ENCODE results near the gene ZNF780A. TPM values are rescaled to one million over a fixed set of nuclear protein-coding genes. Genes with fewer than 3 reads are reported as not detected.

Gene ZNF780A
- total RNA-seq, 4 donors from 2014 or later = 2.2 to 21.1 (median 7.8) TPM

DNA sequence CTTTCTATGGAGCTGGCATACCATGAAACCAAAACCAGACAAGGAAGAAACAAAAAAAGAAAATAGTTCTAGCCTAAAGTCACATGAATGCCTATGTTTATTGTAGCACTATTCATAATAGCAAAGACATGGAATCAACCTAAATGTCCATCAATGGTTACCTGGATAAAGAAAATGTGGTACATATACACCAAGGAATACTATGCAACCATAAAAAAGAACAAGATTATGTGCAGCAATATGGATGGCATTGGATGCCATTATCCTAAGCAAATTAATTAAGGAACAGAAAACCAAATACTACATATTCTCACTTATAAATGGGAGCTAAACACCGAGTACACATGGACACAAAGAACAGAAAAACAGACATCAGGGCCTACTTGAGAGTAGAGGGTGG, 10.5 kb downstream of the ZNF780A start:
- H3K9me3 ChIP-seq = peaks cover 10% of the 10 kb centered on the region

DNA sequence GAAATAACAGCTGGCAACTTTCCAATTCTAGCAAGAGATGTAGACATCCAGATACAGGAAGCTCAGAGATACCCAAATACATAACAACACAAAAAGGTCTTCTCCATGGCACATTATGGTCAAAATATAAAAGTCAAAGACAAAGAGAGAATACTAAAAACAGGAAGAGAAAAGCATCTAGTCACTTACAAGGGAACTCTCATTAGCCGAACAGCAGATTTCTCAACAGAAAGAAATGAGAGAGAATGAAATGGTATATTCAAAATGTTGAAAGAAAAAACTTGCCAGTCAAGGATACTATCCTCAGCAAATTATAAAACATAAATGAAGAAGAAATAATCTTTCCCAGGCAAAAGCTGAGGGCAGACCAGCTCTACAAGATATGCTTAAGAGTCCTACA, 12.4 kb downstream of the ZNF780A start:
- H3K27ac ChIP-seq = no peak overlapping the region
- H3K27me3 ChIP-seq = no peaks in the 10 kb centered on the region
- no peak for DNase-seq (ENCODE audit: low spot score in 2 of 2)
- no peak for TF ChIP-seq POLR2AphosphoS5 (IDR thresholded peaks at IDR 0.05)
- no peak for TF ChIP-seq EP300 (IDR thresholded peaks at IDR 0.05)
- TF ChIP-seq, protein P1, sequence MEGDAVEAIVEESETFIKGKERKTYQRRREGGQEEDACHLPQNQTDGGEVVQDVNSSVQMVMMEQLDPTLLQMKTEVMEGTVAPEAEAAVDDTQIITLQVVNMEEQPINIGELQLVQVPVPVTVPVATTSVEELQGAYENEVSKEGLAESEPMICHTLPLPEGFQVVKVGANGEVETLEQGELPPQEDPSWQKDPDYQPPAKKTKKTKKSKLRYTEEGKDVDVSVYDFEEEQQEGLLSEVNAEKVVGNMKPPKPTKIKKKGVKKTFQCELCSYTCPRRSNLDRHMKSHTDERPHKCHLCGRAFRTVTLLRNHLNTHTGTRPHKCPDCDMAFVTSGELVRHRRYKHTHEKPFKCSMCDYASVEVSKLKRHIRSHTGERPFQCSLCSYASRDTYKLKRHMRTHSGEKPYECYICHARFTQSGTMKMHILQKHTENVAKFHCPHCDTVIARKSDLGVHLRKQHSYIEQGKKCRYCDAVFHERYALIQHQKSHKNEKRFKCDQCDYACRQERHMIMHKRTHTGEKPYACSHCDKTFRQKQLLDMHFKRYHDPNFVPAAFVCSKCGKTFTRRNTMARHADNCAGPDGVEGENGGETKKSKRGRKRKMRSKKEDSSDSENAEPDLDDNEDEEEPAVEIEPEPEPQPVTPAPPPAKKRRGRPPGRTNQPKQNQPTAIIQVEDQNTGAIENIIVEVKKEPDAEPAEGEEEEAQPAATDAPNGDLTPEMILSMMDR (IDR thresholded peaks at IDR 0.05) = no peak
- no peak for TF ChIP-seq POLR2A (IDR thresholded peaks at IDR 0.05)
- H3K4me3 ChIP-seq = no peak overlapping the region
- peaks cover 82% of the 10 kb centered on the region for H3K36me3 ChIP-seq
- WGBS = 100% methylated on average over 1 of the region's 1 CpG
- H3K4me1 ChIP-seq = no peaks in the 10 kb centered on the region
- peaks cover 18% of the 10 kb centered on the region for H3K9me3 ChIP-seq

More for the DNA sequence above, 10.5 kb downstream of the ZNF780A start:
- peaks cover 68% of the 10 kb centered on the region for H3K36me3 ChIP-seq
- H3K27ac ChIP-seq = no peak overlapping the region
- no peak for DNase-seq (ENCODE audit: low spot score in 2 of 2)
- TF ChIP-seq, protein P1 (IDR thresholded peaks at IDR 0.05) = no peak
- TF ChIP-seq POLR2A (IDR thresholded peaks at IDR 0.05) (no peak), POLR2AphosphoS5 (IDR thresholded peaks at IDR 0.05) (no peak), EP300 (IDR thresholded peaks at IDR 0.05) (no peak)
- H3K4me1 ChIP-seq = no peaks in the 10 kb centered on the region
- 90% methylated on average over 1 of the region's 1 CpG for WGBS
- H3K4me3 ChIP-seq = no peak overlapping the region
- H3K27me3 ChIP-seq = no peaks in the 10 kb centered on the region

DNA sequence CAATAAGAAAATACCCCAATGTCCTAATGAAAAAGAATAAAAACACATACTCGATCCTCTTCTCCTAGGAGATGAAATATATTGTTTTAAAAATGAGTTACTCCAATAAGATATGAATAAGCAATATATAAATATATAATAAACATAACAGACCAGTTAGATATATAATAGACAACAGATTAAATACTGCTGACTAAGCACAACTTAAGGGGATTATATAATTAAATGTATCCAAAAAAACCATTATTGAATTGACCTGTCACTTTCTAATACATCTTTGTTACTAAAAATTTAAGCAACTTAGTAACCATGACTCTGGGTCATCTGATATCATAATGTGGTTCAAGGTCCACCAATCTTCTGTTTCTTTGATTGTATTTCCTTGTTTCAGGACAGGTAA, 20.7 kb downstream of the ZNF780A start:
- TF ChIP-seq POLR2AphosphoS5 (IDR thresholded peaks at IDR 0.05) = no peak
- no peak for TF ChIP-seq POLR2A (IDR thresholded peaks at IDR 0.05)
- no peak for TF ChIP-seq EP300 (IDR thresholded peaks at IDR 0.05)
- TF ChIP-seq, protein P1 (IDR thresholded peaks at IDR 0.05) = no peak
- WGBS = 97% methylated on average over 1 of the region's 1 CpG

DNA sequence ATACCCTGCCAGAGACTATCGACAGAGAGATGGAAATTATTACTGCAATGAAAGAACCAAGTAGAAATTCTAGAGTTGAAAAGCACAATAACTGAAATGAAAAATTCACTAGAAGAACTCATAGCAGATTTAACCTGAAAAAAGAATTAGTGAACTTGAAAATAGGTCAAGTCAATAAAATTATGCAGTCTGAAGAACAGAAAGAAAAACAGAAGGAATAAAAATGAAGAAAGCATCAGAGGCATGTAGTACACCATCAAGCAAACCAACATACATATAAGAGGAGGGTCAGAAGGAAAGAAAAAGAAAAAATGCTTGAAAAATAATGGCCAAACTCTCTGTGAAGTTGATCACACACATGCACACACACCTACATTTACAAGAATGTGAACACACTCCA, 31.1 kb downstream of the ZNF780A start:
- Histone ChIP-seq H3K36me3 (no peaks in the 10 kb centered on the region), H3K4me1 (peaks cover 18% of the 10 kb centered on the region), H3K27ac (no peak overlapping the region), H3K27me3 (no peaks in the 10 kb centered on the region), H3K4me3 (no peak overlapping the region), H3K9me3 (peaks cover 22% of the 10 kb centered on the region)
- 92% methylated on average over 1 of the region's 1 CpG for WGBS
- TF ChIP-seq, protein P1 (IDR thresholded peaks at IDR 0.05) = no peak
- TF ChIP-seq POLR2AphosphoS5 (IDR thresholded peaks at IDR 0.05) (no peak), EP300 (IDR thresholded peaks at IDR 0.05) (no peak), POLR2A (IDR thresholded peaks at IDR 0.05) (no peak)
- no peak for DNase-seq (ENCODE audit: low spot score in 2 of 2)

More for the DNA sequence above, 20.7 kb downstream of the ZNF780A start:
- Histone ChIP-seq H3K27ac (no peak overlapping the region), H3K36me3 (peaks cover 15% of the 10 kb centered on the region), H3K4me1 (no peaks in the 10 kb centered on the region), H3K27me3 (no peaks in the 10 kb centered on the region), H3K4me3 (no peak overlapping the region), H3K9me3 (peaks cover 21% of the 10 kb centered on the region)
- no peak for DNase-seq (ENCODE audit: low spot score in 2 of 2)

DNA sequence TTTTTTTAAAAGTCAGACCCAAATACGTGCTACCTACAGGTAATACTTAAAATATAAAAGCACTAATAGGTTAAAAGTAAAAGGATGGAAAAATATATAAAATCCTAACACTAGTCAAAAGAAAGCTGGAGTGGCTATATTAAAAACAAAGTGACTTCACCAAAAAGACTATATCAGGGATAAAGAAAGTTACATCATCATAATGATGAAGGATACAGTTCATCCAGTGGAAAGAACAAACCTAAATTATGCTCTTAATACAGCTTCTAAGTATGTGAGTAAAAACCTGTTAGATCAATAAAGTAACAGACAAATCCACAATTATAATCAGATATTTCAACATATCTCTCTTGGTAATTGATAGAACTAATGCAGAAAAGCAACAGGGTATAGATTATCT, 33.6 kb downstream of the ZNF780A start:
- Histone ChIP-seq H3K27ac (no peak overlapping the region), H3K4me1 (peaks cover 24% of the 10 kb centered on the region), H3K4me3 (no peak overlapping the region), H3K36me3 (no peaks in the 10 kb centered on the region), H3K27me3 (no peaks in the 10 kb centered on the region), H3K9me3 (peaks cover 16% of the 10 kb centered on the region)
- TF ChIP-seq EP300 (IDR thresholded peaks at IDR 0.05) (no peak), POLR2A (IDR thresholded peaks at IDR 0.05) (no peak), POLR2AphosphoS5 (IDR thresholded peaks at IDR 0.05) (no peak)
- TF ChIP-seq, protein P1 (IDR thresholded peaks at IDR 0.05) = no peak
- WGBS = 76% methylated on average over 1 of the region's 1 CpG
- DNase-seq (ENCODE audit: low spot score in 2 of 2) = no peak

Measured in suprapubic skin (tissue), 4 donors.